SK-N-SH treated with all-trans-retinoic acid at 6 μM for 48 hours (cell line): ENCODE data around the gene ZNF441.

Experiments
- ATAC-seq: fragments of 200-7000 bp; cut with Tn5 transposase; 3 replicates; pipeline ENCODE4 v1.9.1; 2020; ENCODE audit warnings: mild to moderate bottlenecking, moderate library complexity
- BACH2 ChIP-seq: fragments of 250-450 bp; sonication (Bioruptor Pico); IDR thresholded peaks from 2 replicates; pipeline ENCODE4 v1.9.0; 2021; ENCODE audit warnings: mild to moderate bottlenecking, borderline replicate concordance
- CREB5 ChIP-seq: fragments of 250-450 bp; sonication (Bioruptor Pico); IDR thresholded peaks from 2 replicates; pipeline ENCODE4 v1.5.1; 2020; ENCODE audit warnings: low read depth, mild to moderate bottlenecking, moderate library complexity
- CSDC2 ChIP-seq: fragments of 250-450 bp; sonication (Bioruptor Pico); IDR thresholded peaks from 2 replicates; pipeline ENCODE4 v1.5.0; 2020; ENCODE audit warnings: mild to moderate bottlenecking, moderate library complexity
- CSRNP3 ChIP-seq: fragments of 250-450 bp; sonication (Bioruptor Pico); IDR thresholded peaks from 2 replicates; pipeline ENCODE4 v1.5.1; 2021; ENCODE audit warnings: mild to moderate bottlenecking, moderate library complexity
- ESRRG ChIP-seq: fragments of 250-450 bp; sonication (Bioruptor Pico); IDR thresholded peaks from 2 replicates; pipeline ENCODE4 v1.6.1; 2021; ENCODE audit warnings: mild to moderate bottlenecking
- GLIS3 ChIP-seq: fragments of 250-450 bp; sonication (Bioruptor Pico); IDR thresholded peaks from 2 replicates; pipeline ENCODE4 v1.5.0; 2020; ENCODE audit warnings: mild to moderate bottlenecking, moderate library complexity
- ISL1 ChIP-seq: fragments of 250-450 bp; sonication (Bioruptor Pico); IDR thresholded peaks from 2 replicates; pipeline ENCODE4 v2.1.2; 2022; ENCODE audit warnings: mild to moderate bottlenecking, moderate library complexity
- OSR1 ChIP-seq: fragments of 250-450 bp; sonication (Bioruptor Pico); IDR thresholded peaks from 2 replicates; pipeline ENCODE4 v1.8.0; 2022; ENCODE audit warnings: moderate library complexity, mild to moderate bottlenecking, inconsistent platforms
- PATZ1 ChIP-seq: fragments of 250-450 bp; sonication (Bioruptor Pico); IDR thresholded peaks from 2 replicates; pipeline ENCODE4 v1.8.0; 2020; ENCODE audit warnings: mild to moderate bottlenecking, moderate library complexity, borderline replicate concordance
- POU6F1 ChIP-seq: fragments of 250-450 bp; sonication (Bioruptor Pico); IDR thresholded peaks from 2 replicates; pipeline ENCODE4 v1.8.0; 2021; ENCODE audit warnings: low read depth, mild to moderate bottlenecking, moderate library complexity, borderline replicate concordance
- PPARA ChIP-seq: fragments of 250-450 bp; sonication (Bioruptor Pico); IDR thresholded peaks from 2 replicates; pipeline ENCODE4 v1.5.0; 2020; ENCODE audit warnings: mild to moderate bottlenecking, borderline replicate concordance
- RARB ChIP-seq: fragments of 250-450 bp; sonication (Bioruptor Pico); IDR thresholded peaks from 2 replicates; pipeline ENCODE4 v1.8.0; 2021; ENCODE audit warnings: mild to moderate bottlenecking, moderate library complexity
- SNAI2 ChIP-seq: fragments of 250-450 bp; sonication (Bioruptor Pico); IDR thresholded peaks from 2 replicates; pipeline ENCODE4 v1.5.0; 2020; ENCODE audit warnings: mild to moderate bottlenecking, moderate library complexity
- TCF4 ChIP-seq: fragments of 250-450 bp; sonication (Bioruptor Pico); IDR thresholded peaks from 2 replicates; pipeline ENCODE4 v1.8.0; 2021; ENCODE audit warnings: mild to moderate bottlenecking, moderate library complexity, borderline replicate concordance
- TSHZ2 ChIP-seq: fragments of 250-450 bp; sonication (Bioruptor Pico); IDR thresholded peaks from 2 replicates; pipeline ENCODE4 v1.5.0; 2020; ENCODE audit warnings: mild to moderate bottlenecking, moderate library complexity
- ZFP3 ChIP-seq: fragments of 250-450 bp; sonication (Bioruptor Pico); IDR thresholded peaks from 2 replicates; pipeline ENCODE4 v1.5.0; 2020; ENCODE audit warnings: mild to moderate bottlenecking, moderate library complexity
- ZFP30 ChIP-seq: fragments of 450-650 bp; formaldehyde crosslinking; IDR thresholded peaks from 2 replicates; pipeline ENCODE4 v1.5.0; 2022; ENCODE audit warnings: mild to moderate bottlenecking, moderate library complexity
- ZNF565 ChIP-seq: fragments of 450-650 bp; formaldehyde crosslinking; conservative IDR thresholded peaks from 2 replicates; pipeline ENCODE4 v1.5.0; 2020; ENCODE audit warnings: low read depth, mild to moderate bottlenecking, moderate library complexity
- ZNF70 ChIP-seq: fragments of 450-650 bp; formaldehyde crosslinking; IDR thresholded peaks from 2 replicates; pipeline ENCODE4 v1.5.0; 2020; ENCODE audit warnings: mild to moderate bottlenecking, moderate library complexity
- ZNF8 ChIP-seq: fragments of 450-650 bp; formaldehyde crosslinking; IDR thresholded peaks from 2 replicates; pipeline ENCODE4 v1.5.0; 2020; ENCODE audit warnings: mild to moderate bottlenecking, moderate library complexity

ZNF441 gene

GRCh38 chr19:11745869-11746268 lies 20.9 kb upstream of the ZNF441 start:
- TF ChIP-seq BACH2 (CRISPR knock-in tag) (no peak), ISL1 (CRISPR knock-in tag) (no peak), OSR1 (CRISPR knock-in tag) (no peak), CSRNP3 (CRISPR knock-in tag) (no peak), ZFP30 (CRISPR knock-in tag) (no peak), POU6F1 (CRISPR knock-in tag) (no peak), PATZ1 (CRISPR knock-in tag) (no peak), TCF4 (no peak), CREB5 (CRISPR knock-in tag) (no peak), RARB (CRISPR knock-in tag) (no peak), CSDC2 (CRISPR knock-in tag) (no peak), SNAI2 (CRISPR knock-in tag) (no peak), ESRRG (CRISPR knock-in tag) (no peak), ZNF565 (CRISPR knock-in tag) (no peak)
- ATAC-seq = no peak

- no peak for TF ChIP-seq RARB (CRISPR knock-in tag)
- no peak for TF ChIP-seq ZFP3
- TF ChIP-seq ZFP30 (CRISPR knock-in tag) = no peak
- no peak for TF ChIP-seq POU6F1 (CRISPR knock-in tag)
- no peak for TF ChIP-seq OSR1 (CRISPR knock-in tag)
- TF ChIP-seq CREB5 (CRISPR knock-in tag) = no peak
- no peak for TF ChIP-seq CSDC2 (CRISPR knock-in tag)
- no peak for TF ChIP-seq SNAI2 (CRISPR knock-in tag)
- TF ChIP-seq ZNF8 (CRISPR knock-in tag) = no peak
- no peak for TF ChIP-seq ZNF70 (CRISPR knock-in tag)
- no peak for TF ChIP-seq ZNF565 (CRISPR knock-in tag)
- no peak for TF ChIP-seq GLIS3 (CRISPR knock-in tag)
- no peak for TF ChIP-seq PATZ1 (CRISPR knock-in tag)
- TF ChIP-seq ISL1 (CRISPR knock-in tag) = no peak
- TF ChIP-seq TCF4 = no peak
- TF ChIP-seq TSHZ2 (CRISPR knock-in tag) = no peak
- TF ChIP-seq PPARA = no peak
- TF ChIP-seq BACH2 (CRISPR knock-in tag) = no peak
- TF ChIP-seq, all 23 proteins: peak for 0
- ATAC-seq = no peak
These were observed 19.5 kb upstream of the ZNF441 start for GRCh38 chr19:11747277-11747676.
